HepG2 (cell line): ENCODE measurements around the gene STIMATE. TPM values are rescaled to one million over a fixed set of nuclear protein-coding genes. Genes with fewer than 3 reads are reported as not detected.

ENCODE experiments used
- CBX1 ChIP-seq: IDR thresholded peaks from one replicate; pipeline ENCODE4 v1.6.1; 2016; ENCODE audit warnings: antibody characterized with exemption, low read depth
- DMAP1 ChIP-seq: IDR thresholded peaks from 2 replicates; pipeline ENCODE4 v1.6.1; 2016
- FOXO1 ChIP-seq: sonication (generic); formaldehyde crosslinking; IDR thresholded peaks from 2 replicates; pipeline ENCODE4 v1.4.0; 2020; ENCODE audit warnings: missing genetic modification reagents
- MYC ChIP-seq: sonication (generic); formaldehyde crosslinking; IDR thresholded peaks from 2 replicates; pipeline ENCODE4 v1.9.0; 2021; ENCODE audit warnings: missing genetic modification reagents, borderline replicate concordance
- NFIC ChIP-seq: IDR thresholded peaks from 2 replicates; pipeline ENCODE4 v1.6.1; 2012; ENCODE audit warnings: mild to moderate bottlenecking, low read length, inconsistent platforms
- RARA ChIP-seq: IDR thresholded peaks from 2 replicates; pipeline ENCODE4 v1.6.1; 2016; ENCODE audit warnings: missing genetic modification reagents, missing compliant biosample characterization
- RBM39 ChIP-seq: fragments of 200-400 bp; formaldehyde crosslinking; IDR thresholded peaks from one replicate; pipeline ENCODE4 v1.6.1; 2018; ENCODE audit warnings: antibody characterized with exemption, mild to moderate bottlenecking, low read depth, low read length; ENCODE audit not compliant: poor library complexity, severe bottlenecking
- SIX4 ChIP-seq: sonication (generic); formaldehyde crosslinking; IDR thresholded peaks from 2 replicates; pipeline ENCODE4 v1.4.0; 2020; ENCODE audit warnings: missing genetic modification reagents
- ZEB1 ChIP-seq: IDR thresholded peaks from 2 replicates; pipeline ENCODE4 v1.6.1; 2012; ENCODE audit warnings: mild to moderate bottlenecking, low read depth, inconsistent platforms; ENCODE audit not compliant: insufficient replicate concordance
- ZNF224 ChIP-seq: sonication (generic); formaldehyde crosslinking; IDR thresholded peaks from 2 replicates; pipeline ENCODE4 v1.5.0; 2020; ENCODE audit warnings: mild to moderate bottlenecking, missing genetic modification reagents
- ZNF451 ChIP-seq: sonication (generic); formaldehyde crosslinking; IDR thresholded peaks from 2 replicates; pipeline ENCODE4 v1.5.0; 2020; ENCODE audit warnings: mild to moderate bottlenecking, missing genetic modification reagents
- ZNF670 ChIP-seq: sonication (generic); formaldehyde crosslinking; IDR thresholded peaks from 2 replicates; pipeline ENCODE4 v1.8.0; 2022; ENCODE audit warnings: mild to moderate bottlenecking, missing genetic modification reagents, borderline replicate concordance
- ZNF678 ChIP-seq: sonication (generic); formaldehyde crosslinking; IDR thresholded peaks from 2 replicates; pipeline ENCODE4 v1.4.0; 2020; ENCODE audit warnings: mild to moderate bottlenecking, missing genetic modification reagents
- ZNF737 ChIP-seq: sonication (generic); formaldehyde crosslinking; IDR thresholded peaks from 2 replicates; pipeline ENCODE4 v1.5.0; 2020; ENCODE audit warnings: missing genetic modification reagents, mild to moderate bottlenecking, borderline replicate concordance
- ZNF776 ChIP-seq: sonication (generic); formaldehyde crosslinking; IDR thresholded peaks from 2 replicates; pipeline ENCODE4 v1.4.0; 2020; ENCODE audit warnings: mild to moderate bottlenecking, missing genetic modification reagents
- ZNF782 ChIP-seq: sonication (generic); formaldehyde crosslinking; IDR thresholded peaks from 2 replicates; pipeline ENCODE4 v1.4.0; 2020; ENCODE audit warnings: missing genetic modification reagents, mild to moderate bottlenecking, borderline replicate concordance
- ZSCAN21 ChIP-seq: sonication (generic); formaldehyde crosslinking; IDR thresholded peaks from 2 replicates; pipeline ENCODE4 v1.8.0; 2022; ENCODE audit warnings: mild to moderate bottlenecking, missing genetic modification reagents, moderate library complexity, borderline replicate concordance
- polyA plus RNA-seq, 8 experiments: library from polyadenylated mRNA; depleted of rRNA in 3 of 8; stranded (reverse) in 7 of 8; unstranded in 1 of 8; fragments of >200 nt; fragmentation: Illumina TruSeq in 4 of 8; extraction: Trizol in 4 of 8; gene quantifications; 2 replicates each; pipeline versions ENCODE4 v1.2.1 to v1.2.3, GENCODE V29; 2011 to 2016; ENCODE audit warnings: low read depth in 4 of 8, missing spikeins in 1 of 8, mixed read lengths in 1 of 8; ENCODE audit not compliant: insufficient read depth in 1 of 8
- total RNA-seq, 5 experiments: library from RNA; depleted of rRNA; stranded (reverse); fragments of >200 nt; fragmentation: Illumina TruSeq; extraction: Trizol; gene quantifications; 2 replicates each; pipeline ENCODE4 v1.2.3, GENCODE V29; 2016; ENCODE audit warnings: low read depth in 1 of 5
- TF ChIP-seq, protein P1 (sequence below): IDR thresholded peaks from 2 replicates; pipeline ENCODE4 v1.6.1; 2016; ENCODE audit warnings: mild to moderate bottlenecking, missing biosample characterization, missing genetic modification reagents
- TF ChIP-seq, protein P2 (sequence below): sonication (generic); formaldehyde crosslinking; conservative IDR thresholded peaks from 2 replicates; pipeline ENCODE4 v1.4.0; 2020; ENCODE audit warnings: missing genetic modification reagents
- TF ChIP-seq, protein P3 (sequence below): sonication (generic); formaldehyde crosslinking; IDR thresholded peaks from 2 replicates; pipeline ENCODE4 v1.4.0; 2020; ENCODE audit warnings: mild to moderate bottlenecking, missing genetic modification reagents, borderline replicate concordance
- TF ChIP-seq, protein P4 (sequence below): sonication (generic); formaldehyde crosslinking; IDR thresholded peaks from 2 replicates; pipeline ENCODE4 v1.5.0; 2020; ENCODE audit warnings: missing genetic modification reagents
- TF ChIP-seq, protein P5 (sequence below): IDR thresholded peaks from 2 replicates; pipeline ENCODE4 v1.6.1; 2018; ENCODE audit warnings: missing genetic modification reagents, mild to moderate bottlenecking, missing compliant biosample characterization
- TF ChIP-seq, protein P6 (sequence below): sonication (generic); formaldehyde crosslinking; IDR thresholded peaks from 2 replicates; pipeline ENCODE4 v1.5.1; 2020; ENCODE audit warnings: mild to moderate bottlenecking, missing genetic modification reagents, borderline replicate concordance

Gene STIMATE
- total and polyA plus RNA-seq, 2 of the 13 experiments (the other 11 are each of a cell fraction or from before 2014, with no cell fraction given) = 5.7 to 11.7 TPM

DNA sequence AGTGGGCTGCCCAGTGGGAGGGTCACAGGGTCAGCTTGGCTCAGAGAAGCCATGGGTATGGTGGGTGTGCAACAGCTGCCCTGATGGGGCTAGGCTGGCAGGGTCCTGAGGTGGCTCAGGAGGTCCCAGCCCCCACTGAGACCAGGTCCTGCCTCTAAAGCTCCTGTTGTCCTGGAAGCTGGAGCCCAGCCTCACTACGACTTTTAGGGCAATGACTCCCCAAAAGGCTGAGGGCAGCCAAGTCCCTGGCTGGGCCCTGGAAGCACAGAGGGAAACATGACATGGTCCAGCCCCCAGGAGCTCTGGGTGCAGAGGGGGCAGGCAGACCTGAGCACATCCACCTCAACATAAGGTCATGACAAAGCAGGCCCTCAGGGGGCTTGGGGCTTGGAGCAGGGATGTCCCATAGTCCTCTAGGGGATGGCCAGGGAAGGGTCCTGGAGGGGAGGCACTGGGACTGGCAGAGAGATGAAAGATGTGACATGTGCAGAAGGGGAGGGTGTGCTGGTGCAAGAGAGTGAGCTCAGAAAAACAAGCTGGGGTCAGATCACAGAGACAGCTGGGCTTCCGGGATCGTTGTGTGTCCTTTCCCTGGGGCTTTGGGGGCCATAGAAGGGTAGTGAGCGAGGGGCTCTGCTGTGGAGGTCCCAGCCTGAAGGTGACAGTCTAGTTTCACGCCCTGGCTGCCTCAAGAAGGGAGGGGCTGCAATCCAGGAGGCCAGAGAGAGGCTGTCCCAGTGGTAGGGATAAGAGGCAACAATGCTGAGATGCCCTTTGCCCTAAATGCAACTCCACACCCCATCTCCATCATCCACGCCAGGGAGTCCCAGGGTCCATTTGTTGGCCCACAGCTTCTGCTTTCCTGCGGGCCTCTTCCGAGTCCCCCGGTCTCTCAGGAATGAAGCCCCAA is 103.4 kb downstream of the STIMATE start (continued):
- TF ChIP-seq SIX4 (0 out of 2 replicates have a peak, but pooled peaks have one; percentile 9), CBX1 (peak; percentile 10), ZNF678 (CRISPR knock-in tag) (0 out of 2 replicates have a peak, but pooled peaks have one; percentile 19), NFIC (no peak), RARA (CRISPR knock-in tag) (0 out of 2 replicates have a peak, but pooled peaks have one; percentile 11), ZSCAN21 (no peak), RBM39 (no peak), ZNF670 (CRISPR knock-in tag) (peak; percentile 66; the same call in 1 of the 2 replicates), ZEB1 (peak; percentile 19), MYC (peak; percentile 6; the same call in 1 of the 2 replicates), ZNF737 (CRISPR knock-in tag) (no peak), ZNF782 (CRISPR knock-in tag) (no peak), FOXO1 (CRISPR knock-in tag) (peak; percentile 59; the same call in 1 of the 2 replicates), ZNF776 (CRISPR knock-in tag) (0 out of 2 replicates have a peak, but pooled peaks have one; percentile 46), ZNF451 (peak; percentile 6; the same call in 1 of the 2 replicates), ZNF224 (CRISPR knock-in tag) (peak; percentile 85; the same call in 1 of the 2 replicates), DMAP1 (CRISPR knock-in tag) (peak; percentile 31; the same call in 1 of the 2 replicates)
- TF ChIP-seq, protein P1, sequence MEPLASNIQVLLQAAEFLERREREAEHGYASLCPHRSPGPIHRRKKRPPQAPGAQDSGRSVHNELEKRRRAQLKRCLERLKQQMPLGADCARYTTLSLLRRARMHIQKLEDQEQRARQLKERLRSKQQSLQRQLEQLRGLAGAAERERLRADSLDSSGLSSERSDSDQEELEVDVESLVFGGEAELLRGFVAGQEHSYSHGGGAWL = 0 out of 2 replicates have a peak, but pooled peaks have one; percentile 6
- TF ChIP-seq, protein P2, sequence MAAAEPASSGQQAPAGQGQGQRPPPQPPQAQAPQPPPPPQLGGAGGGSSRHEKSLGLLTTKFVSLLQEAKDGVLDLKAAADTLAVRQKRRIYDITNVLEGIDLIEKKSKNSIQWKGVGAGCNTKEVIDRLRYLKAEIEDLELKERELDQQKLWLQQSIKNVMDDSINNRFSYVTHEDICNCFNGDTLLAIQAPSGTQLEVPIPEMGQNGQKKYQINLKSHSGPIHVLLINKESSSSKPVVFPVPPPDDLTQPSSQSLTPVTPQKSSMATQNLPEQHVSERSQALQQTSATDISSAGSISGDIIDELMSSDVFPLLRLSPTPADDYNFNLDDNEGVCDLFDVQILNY = no peak
- TF ChIP-seq, protein P3, sequence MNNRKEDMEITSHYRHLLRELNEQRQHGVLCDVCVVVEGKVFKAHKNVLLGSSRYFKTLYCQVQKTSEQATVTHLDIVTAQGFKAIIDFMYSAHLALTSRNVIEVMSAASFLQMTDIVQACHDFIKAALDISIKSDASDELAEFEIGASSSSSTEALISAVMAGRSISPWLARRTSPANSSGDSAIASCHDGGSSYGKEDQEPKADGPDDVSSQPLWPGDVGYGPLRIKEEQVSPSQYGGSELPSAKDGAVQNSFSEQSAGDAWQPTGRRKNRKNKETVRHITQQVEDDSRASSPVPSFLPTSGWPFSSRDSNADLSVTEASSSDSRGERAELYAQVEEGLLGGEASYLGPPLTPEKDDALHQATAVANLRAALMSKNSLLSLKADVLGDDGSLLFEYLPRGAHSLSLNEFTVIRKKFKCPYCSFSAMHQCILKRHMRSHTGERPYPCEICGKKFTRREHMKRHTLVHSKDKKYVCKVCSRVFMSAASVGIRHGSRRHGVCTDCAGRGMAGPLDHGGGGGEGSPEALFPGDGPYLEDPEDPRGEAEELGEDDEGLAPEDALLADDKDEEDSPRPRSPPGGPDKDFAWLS (CRISPR knock-in tag) = no peak
- TF ChIP-seq, protein P4, sequence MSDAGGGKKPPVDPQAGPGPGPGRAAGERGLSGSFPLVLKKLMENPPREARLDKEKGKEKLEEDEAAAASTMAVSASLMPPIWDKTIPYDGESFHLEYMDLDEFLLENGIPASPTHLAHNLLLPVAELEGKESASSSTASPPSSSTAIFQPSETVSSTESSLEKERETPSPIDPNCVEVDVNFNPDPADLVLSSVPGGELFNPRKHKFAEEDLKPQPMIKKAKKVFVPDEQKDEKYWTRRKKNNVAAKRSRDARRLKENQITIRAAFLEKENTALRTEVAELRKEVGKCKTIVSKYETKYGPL (CRISPR knock-in tag) = no peak
- TF ChIP-seq, protein P5, sequence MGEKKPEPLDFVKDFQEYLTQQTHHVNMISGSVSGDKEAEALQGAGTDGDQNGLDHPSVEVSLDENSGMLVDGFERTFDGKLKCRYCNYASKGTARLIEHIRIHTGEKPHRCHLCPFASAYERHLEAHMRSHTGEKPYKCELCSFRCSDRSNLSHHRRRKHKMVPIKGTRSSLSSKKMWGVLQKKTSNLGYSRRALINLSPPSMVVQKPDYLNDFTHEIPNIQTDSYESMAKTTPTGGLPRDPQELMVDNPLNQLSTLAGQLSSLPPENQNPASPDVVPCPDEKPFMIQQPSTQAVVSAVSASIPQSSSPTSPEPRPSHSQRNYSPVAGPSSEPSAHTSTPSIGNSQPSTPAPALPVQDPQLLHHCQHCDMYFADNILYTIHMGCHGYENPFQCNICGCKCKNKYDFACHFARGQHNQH (CRISPR knock-in tag) = peak; percentile 10; the same call in 1 of the 2 replicates
- TF ChIP-seq, protein P6, sequence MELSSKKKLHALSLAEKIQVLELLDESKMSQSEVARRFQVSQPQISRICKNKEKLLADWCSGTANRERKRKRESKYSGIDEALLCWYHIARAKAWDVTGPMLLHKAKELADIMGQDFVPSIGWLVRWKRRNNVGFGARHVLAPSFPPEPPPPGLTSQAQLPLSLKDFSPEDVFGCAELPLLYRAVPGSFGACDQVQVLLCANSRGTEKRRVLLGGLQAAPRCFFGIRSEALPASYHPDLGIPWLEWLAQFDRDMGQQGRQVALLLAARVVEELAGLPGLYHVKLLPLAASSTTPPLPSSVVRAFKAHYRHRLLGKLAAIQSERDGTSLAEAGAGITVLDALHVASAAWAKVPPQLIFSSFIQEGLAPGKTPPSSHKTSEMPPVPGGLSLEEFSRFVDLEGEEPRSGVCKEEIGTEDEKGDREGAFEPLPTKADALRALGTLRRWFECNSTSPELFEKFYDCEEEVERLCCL (CRISPR knock-in tag) = no peak
